CD4-positive, alpha-beta T cell treated with Interferon gamma for 1 hour (primary cell): ENCODE measurements around the gene ANTXR1.

ENCODE experiments used
- DNase-seq: peaks from one replicate; pipeline ENCODE4 v3.0.0-alpha.2; 2020

Gene ANTXR1

GRCh38 chr2:69036926-69037325 is 23.9 kb downstream of the ANTXR1 start:
- DNase-seq, result no peak

DNA sequence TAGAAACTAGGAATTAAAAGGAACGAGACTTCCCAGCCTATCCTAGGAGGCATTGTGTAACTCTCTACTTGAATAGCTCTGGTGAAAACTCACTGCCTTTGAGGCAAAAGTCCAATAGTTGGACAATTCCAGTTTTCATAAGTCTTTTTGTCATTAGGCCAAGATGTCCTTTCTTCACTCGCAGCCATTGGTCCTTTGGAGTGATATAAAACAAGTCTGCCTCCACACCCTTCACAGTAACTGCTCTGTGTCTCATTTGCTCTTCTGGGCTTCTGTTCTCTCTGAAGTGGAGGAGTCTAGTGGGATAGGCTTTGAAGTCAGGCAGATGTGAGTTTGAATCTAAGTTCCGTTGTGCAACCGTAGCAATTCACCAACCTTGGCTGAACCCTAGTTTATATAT is 28.2 kb downstream of the ANTXR1 start:
- no peak for DNase-seq

DNA sequence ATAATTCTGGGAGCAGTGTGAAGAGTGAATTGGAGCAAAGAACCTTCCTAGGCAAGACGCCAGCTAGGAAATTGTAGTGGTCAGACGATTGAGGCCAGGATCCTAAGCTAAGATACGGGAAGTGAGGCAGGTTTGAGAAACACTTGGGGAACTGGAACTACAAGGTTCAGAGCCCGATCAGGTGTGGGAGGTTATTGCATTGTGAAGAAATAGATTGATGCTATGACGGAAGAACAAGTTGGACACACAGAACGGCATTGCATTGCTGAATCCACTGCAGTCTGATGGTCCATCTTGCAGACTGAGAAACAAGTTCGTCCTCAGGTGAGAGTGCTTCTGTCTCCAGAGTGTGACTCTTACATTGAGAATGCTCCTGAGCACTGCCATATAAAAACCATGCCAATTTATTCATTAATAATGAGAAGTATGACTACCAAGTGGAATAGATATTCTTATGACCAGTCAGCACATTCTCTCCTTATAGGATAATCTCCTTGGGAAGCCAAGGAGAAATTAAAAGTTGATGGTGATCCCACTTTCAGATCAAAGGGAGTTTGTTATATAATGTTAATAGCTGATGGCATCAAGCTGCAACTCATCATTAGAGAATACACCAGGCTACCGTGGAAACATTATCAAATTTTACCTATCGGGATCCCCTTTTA is 30.9 kb downstream of the ANTXR1 start:
- DNase-seq, result no peak

DNA sequence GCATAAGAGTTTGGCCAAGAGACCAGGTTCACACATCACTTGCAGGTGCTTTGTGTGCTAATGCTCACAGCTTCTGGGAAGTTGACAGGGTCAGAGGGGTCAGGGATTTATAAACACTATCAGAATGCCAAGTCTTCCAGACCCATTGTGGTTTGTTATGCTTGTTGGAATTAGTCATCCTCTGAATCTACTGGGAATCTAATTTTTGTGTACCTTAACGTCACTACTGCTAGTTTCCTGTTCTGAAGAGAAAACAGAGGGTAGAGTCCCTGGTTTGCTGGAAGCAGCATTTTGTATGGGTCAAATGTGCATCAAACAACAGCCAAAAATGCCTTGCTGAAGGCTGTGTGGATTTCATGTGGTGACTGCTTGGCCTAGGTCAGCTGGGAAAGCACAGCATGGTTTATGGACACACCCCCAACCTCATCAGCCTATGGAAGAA is 33.3 kb downstream of the ANTXR1 start:
- DNase-seq, result no peak

DNA sequence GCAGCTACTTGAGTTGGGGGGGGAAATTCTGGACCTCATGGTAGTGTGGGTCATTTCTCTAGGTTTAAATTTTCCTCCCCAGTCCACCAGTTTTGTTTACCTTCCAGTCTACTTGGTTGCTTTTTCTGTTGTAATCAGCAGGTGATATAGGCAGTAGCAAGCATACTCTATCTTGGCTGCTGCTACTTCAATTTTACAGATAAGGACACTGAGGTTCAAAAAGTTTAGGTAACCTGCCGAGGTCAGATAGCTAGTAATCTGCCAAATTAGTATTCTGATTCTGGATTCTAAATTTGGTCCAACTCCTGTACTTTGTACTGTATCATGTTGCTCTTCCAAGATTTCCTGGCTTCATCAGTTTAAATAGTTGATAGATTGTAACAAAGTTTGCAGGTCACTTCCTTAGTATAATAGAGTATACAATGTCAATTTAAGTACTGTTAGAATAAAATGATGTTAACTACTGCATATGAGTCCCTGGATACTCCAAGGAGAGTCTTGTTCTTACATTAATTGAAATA is 34.7 kb downstream of the ANTXR1 start:
- DNase-seq, result no peak

DNA sequence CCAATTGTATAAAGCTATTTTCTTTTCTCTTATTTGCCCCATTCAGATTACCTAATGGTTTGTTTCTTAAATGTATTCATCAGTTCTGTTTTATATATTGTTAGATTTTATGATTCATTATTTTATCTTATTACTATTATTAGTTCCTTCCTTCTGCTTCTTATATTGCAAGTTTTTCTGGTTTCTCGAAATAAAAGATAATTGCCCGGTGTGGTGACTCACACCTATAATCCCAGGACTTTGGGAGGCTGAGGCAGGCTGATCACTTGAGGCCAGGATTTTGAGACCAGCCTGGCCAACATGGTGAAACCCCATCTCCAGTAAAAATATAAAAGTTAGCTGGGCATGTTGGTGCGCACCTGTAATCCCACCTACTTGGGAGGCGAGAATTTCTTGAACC is 37.8 kb downstream of the ANTXR1 start:
- no peak for DNase-seq

GRCh38 chr2:69053416-69053965 is 40.5 kb downstream of the ANTXR1 start:
- no peak for DNase-seq

GRCh38 chr2:69054431-69054830 is 41.5 kb downstream of the ANTXR1 start:
- no peak for DNase-seq

- no peak for DNase-seq
These were observed 42.9 kb downstream of the ANTXR1 start for GRCh38 chr2:69055688-69056470.

DNA sequence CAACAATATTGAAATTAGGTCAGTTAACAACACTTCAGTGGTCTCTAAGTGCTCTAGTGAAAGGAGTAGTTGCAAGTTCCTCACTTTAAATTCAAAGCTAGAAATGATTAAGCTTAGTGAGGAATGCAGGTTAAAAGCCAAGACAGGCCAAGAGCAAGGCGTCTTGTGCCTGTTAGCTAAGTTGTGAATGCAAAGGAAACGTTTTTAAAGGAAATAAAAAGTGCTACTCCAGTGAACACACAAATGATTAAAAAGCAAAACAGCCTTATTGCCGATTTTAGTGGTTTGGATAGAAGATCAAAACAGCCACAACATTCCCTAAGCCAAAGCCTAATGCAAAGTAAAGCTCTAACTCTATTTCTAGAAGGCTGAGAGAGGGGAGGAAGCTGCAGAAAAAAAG is 44.7 kb downstream of the ANTXR1 start:
- DNase-seq, result no peak

DNA sequence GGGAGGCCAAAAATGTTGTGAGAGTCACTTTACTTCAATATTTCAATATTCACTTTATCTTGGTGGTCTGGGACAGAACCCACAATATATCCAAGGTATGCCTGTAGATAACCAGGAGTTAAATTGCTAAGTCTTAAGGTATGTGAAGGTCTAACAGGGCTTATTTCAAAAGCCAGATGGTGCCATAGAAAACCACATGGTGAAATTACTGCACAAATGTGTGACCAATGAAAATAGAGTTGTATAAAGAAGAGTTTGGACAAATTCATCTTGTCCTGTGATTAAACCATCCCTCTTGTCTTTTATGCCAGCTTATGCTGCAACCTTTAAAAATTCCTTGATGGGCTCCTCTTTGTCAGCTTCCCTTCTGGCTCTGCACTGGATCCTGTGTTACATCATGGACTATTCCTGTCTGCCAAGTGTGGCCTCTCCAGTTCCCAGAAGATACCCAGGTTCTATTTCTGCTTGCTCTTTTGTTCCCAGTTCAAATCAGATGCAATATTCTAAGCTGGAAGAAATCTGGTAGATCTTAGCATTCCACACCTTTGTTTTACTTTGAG is 46.8 kb downstream of the ANTXR1 start:
- no peak for DNase-seq

- no peak for DNase-seq
These were observed 48.0 kb downstream of the ANTXR1 start for GRCh38 chr2:69060938-69061501.

- no peak for DNase-seq
These were observed 48.5 kb downstream of the ANTXR1 start for GRCh38 chr2:69061525-69061924.

GRCh38 chr2:69062307-69062962 is 49.5 kb downstream of the ANTXR1 start:
- no peak for DNase-seq

- no peak for DNase-seq
These were observed 52.9 kb downstream of the ANTXR1 start for GRCh38 chr2:69065735-69066336.

DNA sequence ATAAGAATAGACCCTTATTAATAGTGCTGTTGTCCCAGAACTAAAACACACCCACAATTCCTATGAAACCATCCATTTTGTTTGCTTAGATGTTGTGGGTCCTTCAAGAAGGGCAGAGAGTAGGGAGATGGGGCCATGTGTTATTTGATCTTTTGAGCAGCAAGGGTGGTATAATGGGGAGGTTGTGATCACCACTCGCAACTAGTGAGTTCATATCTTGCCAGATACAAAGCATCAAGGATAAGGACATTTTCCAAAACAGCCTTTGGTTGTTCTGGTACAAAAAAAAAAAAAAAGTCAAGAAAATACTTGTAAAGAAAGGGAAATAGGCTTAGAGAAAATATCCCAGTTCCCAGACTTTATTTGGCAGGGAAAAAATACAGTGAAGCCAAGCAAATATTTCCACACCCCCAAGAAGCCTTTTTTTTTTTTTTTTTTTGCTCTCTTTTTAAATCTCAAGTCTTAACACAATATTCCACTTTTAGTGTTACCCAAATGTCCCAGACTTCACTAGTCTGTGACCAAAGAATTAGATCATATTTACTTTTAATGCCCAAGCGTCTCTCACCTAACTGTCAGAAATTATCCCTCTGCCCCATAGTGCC is 54.1 kb downstream of the ANTXR1 start:
- DNase-seq, result no peak

DNA sequence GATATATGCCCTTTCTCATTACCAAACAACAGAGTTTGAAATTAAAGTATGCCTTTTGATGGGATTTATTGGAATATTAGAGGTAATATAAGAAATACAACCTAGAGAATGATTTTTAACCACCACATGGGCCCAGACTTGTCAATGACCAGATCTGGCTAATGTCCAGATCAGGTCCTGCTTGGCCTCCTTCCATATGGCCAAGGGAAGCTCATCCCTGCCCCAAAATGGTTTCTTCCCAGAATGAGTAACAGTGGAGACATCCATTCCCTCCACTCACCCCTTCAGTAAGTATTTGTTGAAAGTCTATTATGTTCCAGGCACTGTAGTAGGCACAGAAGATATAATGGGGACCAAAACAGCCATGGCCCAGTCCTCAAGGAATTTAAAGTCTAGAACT is 54.9 kb downstream of the ANTXR1 start:
- DNase-seq, result no peak

GRCh38 chr2:69070969-69071368 is 58.0 kb downstream of the ANTXR1 start:
- no peak for DNase-seq

DNA sequence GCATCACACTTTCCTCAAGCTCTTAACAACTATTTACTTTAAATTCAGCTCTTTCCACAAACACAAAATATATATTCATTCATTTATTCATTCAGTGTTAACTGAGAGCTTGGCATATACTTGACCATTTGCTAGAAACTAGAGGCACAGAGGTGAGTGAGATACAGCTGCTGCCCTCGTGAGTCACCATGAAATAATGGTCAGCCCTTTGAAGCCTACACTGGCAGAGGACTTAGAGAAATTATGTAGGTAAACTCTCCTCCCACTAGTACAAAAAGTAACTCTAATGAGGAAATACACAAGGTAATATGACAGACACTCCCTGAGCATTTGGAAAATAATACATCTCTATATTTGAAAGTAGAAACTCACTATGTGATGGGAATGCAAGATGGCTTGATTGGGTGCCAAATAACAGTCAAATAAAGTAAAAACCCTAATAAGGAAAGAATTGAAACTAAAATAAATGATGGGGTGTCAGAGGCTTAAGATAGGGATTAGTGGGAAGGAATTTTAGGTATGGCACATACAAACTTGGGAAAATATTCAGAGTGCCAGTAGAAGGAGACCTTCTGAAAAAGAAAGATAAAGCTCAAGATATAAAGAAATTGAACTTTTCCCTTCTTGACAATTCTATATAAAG is 61.1 kb downstream of the ANTXR1 start:
- no peak for DNase-seq

DNA sequence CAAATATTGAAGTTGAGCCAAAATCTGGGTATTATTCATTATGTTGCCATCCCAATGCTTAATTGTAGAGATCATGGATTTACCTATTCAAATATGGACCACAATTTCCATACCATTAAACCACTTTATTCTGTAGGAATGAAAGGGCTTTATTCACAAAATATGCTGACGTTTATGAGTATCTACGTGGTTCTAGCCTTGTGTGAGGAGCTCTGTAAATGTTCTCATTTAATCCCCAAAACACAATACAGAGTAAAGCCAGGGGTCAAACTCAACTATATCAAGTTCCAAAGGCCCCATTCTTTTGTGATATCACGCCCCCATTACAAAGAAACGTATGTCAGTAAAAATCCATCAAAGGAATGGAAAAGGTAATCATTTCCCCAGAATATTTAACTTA is 61.9 kb downstream of the ANTXR1 start:
- DNase-seq, result no peak

DNA sequence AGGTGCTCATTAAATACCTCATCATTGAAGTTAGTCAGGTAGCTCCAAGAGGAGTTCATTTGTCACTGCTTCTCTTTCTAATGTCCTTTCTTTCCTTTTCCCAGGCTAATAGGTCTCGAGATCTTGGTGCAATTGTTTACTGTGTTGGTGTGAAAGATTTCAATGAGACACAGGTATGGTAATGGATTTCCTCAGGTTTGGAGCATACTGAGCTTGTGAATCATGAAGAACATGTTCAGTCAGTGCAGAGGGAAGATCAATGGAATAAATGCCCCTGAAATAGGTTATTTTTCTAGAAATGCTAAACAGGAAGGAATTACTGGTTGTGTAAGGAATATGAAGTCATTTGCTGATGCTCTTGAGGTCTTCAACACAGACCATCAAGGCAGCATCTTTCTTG is 62.5 kb downstream of the ANTXR1 start:
- DNase-seq, result no peak
